HCT116 (cell line): ENCODE results near the gene PRDM11.

Source experiments
- CBX3 ChIP-seq: IDR thresholded peaks from 2 replicates; pipeline ENCODE4 v1.6.1; 2012; ENCODE audit warnings: low read depth
- JUND ChIP-seq: IDR thresholded peaks from 2 replicates; pipeline ENCODE4 v1.6.1; 2012
- MAX ChIP-seq: IDR thresholded peaks from 2 replicates; pipeline ENCODE4 v1.6.1; 2012
- REST ChIP-seq: IDR thresholded peaks from 2 replicates; pipeline ENCODE4 v1.6.1; 2012; ENCODE audit warnings: low read depth
- SP1 ChIP-seq: IDR thresholded peaks from 2 replicates; pipeline ENCODE4 v1.6.1; 2012; ENCODE audit warnings: low read depth
- TF ChIP-seq, protein P1 (sequence below), 3 experiments: fragments of 200-600 bp in 1 of 3; sonication (generic) in 1 of 3; IDR thresholded peaks in 2 of 3; conservative IDR thresholded peaks in 1 of 3; 2 replicates each; pipeline ENCODE4 v1.5.1; 2012 to 2017; ENCODE audit warnings: low read depth in 2 of 3, low read length in 2 of 3, antibody characterized with exemption in 1 of 3, borderline replicate concordance in 1 of 3, control low read depth in 1 of 3, mild to moderate bottlenecking in 1 of 3, mixed read lengths in 1 of 3, mixed run types in 1 of 3, moderate library complexity in 1 of 3; ENCODE audit not compliant: insufficient read depth in 1 of 3

DNA sequence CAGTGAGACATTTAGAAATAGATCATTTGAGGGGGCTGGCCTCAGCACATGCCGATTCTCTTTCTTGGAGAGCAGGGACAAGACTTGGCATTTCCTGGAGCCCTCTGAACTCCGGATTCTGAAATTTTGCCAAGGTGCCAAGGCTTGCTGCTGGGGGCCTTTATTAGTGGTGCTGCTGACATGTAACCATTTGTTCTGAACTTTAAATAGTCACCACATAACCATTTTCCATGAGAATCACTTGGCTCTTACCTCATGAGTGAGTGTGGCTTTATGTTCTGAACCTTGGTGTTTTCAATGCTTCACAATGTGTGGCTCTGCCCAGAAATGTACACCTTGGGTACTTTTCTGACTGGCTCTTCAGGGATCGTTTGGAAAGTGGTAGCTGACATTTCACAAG is 106.4 kb downstream of the PRDM11 start:
- no peak for TF ChIP-seq JUND
- TF ChIP-seq, protein P1, sequence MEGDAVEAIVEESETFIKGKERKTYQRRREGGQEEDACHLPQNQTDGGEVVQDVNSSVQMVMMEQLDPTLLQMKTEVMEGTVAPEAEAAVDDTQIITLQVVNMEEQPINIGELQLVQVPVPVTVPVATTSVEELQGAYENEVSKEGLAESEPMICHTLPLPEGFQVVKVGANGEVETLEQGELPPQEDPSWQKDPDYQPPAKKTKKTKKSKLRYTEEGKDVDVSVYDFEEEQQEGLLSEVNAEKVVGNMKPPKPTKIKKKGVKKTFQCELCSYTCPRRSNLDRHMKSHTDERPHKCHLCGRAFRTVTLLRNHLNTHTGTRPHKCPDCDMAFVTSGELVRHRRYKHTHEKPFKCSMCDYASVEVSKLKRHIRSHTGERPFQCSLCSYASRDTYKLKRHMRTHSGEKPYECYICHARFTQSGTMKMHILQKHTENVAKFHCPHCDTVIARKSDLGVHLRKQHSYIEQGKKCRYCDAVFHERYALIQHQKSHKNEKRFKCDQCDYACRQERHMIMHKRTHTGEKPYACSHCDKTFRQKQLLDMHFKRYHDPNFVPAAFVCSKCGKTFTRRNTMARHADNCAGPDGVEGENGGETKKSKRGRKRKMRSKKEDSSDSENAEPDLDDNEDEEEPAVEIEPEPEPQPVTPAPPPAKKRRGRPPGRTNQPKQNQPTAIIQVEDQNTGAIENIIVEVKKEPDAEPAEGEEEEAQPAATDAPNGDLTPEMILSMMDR (IDR thresholded peaks at IDR 0.05 in 2 of 3, conservative IDR thresholded peaks at IDR 0.05 in 1 of 3; ENCODE audit: borderline replicate concordance in 1 of 3, insufficient read depth in 1 of 3, low read depth in 2 of 3, low read length in 2 of 3) = no peak
- no peak for TF ChIP-seq SP1
- no peak for TF ChIP-seq REST
- no peak for TF ChIP-seq MAX
- TF ChIP-seq CBX3 = no peak
